DOHH2 (cell line): ENCODE data around the gene APEH.

Experiments
- H3F3A ChIP-seq: fragments of 200-600 bp; sonication (generic), shearing (Covaris generic); 2 replicates; pipeline ENCODE4 v1.6.0; 2016; ENCODE audit warnings: antibody characterized with exemption, mild to moderate bottlenecking; ENCODE audit not compliant: control insufficient read depth, insufficient read depth
- H3K27ac ChIP-seq: fragments of 200-600 bp; sonication (generic); 2 replicates; pipeline ENCODE4 v1.5.1; 2014; ENCODE audit warnings: low read depth, mild to moderate bottlenecking, low read length, moderate library complexity
- H3K27me3 ChIP-seq: fragments of 200-600 bp; sonication (generic); 2 replicates; pipeline ENCODE4 v1.6.1; 2014; ENCODE audit warnings: mild to moderate bottlenecking, low read length, mixed read lengths; ENCODE audit not compliant: control insufficient read depth
- H3K36me3 ChIP-seq: fragments of 200-600 bp; sonication (generic); 2 replicates; pipeline ENCODE4 v1.6.1; 2014; ENCODE audit warnings: mild to moderate bottlenecking, low read length, moderate library complexity, mixed read lengths; ENCODE audit not compliant: control insufficient read depth
- H3K4me1 ChIP-seq: fragments of 200-600 bp; sonication (generic); 2 replicates; pipeline ENCODE4 v1.6.1; 2014; ENCODE audit warnings: mild to moderate bottlenecking, low read length, mixed read lengths; ENCODE audit not compliant: control insufficient read depth
- H3K4me2 ChIP-seq: fragments of 200-600 bp; sonication (generic); 2 replicates; pipeline ENCODE4 v1.6.0; 2014; ENCODE audit warnings: mild to moderate bottlenecking, low read length, moderate library complexity
- H3K4me3 ChIP-seq: fragments of 200-600 bp; sonication (generic); 2 replicates; pipeline ENCODE4 v1.5.1; 2014; ENCODE audit warnings: mild to moderate bottlenecking, low read length, mixed read lengths
- H3K79me2 ChIP-seq: fragments of 200-600 bp; sonication (generic); 2 replicates; pipeline ENCODE4 v1.6.1; 2014; ENCODE audit warnings: mild to moderate bottlenecking, low read length, mixed read lengths; ENCODE audit not compliant: control insufficient read depth
- H3K9me2 ChIP-seq: fragments of 200-600 bp; sonication (generic); replicated peaks from 2 replicates; pipeline ENCODE4 v1.6.1; 2014; ENCODE audit warnings: mild to moderate bottlenecking, low read length, mixed read lengths; ENCODE audit not compliant: control insufficient read depth
- H3K9me3 ChIP-seq: fragments of 200-600 bp; sonication (generic); 2 replicates; pipeline ENCODE4 v1.6.1; 2014; ENCODE audit warnings: antibody characterized with exemption, low read length, mixed read lengths; ENCODE audit not compliant: control insufficient read depth, insufficient read depth
- H4K20me1 ChIP-seq: fragments of 200-600 bp; sonication (generic); 2 replicates; pipeline ENCODE4 v1.6.0; 2014; ENCODE audit warnings: low read depth, mild to moderate bottlenecking, antibody characterized with exemption, low read length, moderate library complexity; ENCODE audit not compliant: control insufficient read depth, insufficient read depth
- CTCF ChIP-seq: fragments of 200-600 bp; sonication (generic); IDR thresholded peaks from one replicate; pipeline ENCODE4 v1.5.1; 2014; ENCODE audit warnings: antibody characterized with exemption, mild to moderate bottlenecking, low read depth, low read length; ENCODE audit not compliant: poor library complexity, severe bottlenecking
- EZH2phosphoT487 ChIP-seq: fragments of 200-600 bp; sonication (generic); IDR thresholded peaks from 2 replicates; pipeline ENCODE4 v1.6.1; 2017; ENCODE audit warnings: borderline replicate concordance, mild to moderate bottlenecking, antibody characterized with exemption, low read length, moderate library complexity, mixed read lengths

The APEH gene

GRCh38 chr3:49653621-49654020 is 20.5 kb upstream of the APEH start:
- no peak overlapping the region for H3K4me2 ChIP-seq
- H3K4me1 ChIP-seq: peaks cover 12% of the 10 kb centered on the region
- H3K9me3 ChIP-seq: no peaks in the 10 kb centered on the region

GRCh38 chr3:49654176-49654825 is 19.9 kb upstream of the APEH start:
- Histone ChIP-seq H3K36me3 (no peaks in the 10 kb centered on the region), H3K4me2 (no peak overlapping the region), H3K27ac (no peak overlapping the region), H3K4me3 (no peak overlapping the region), H3K9me3 (no peaks in the 10 kb centered on the region), H3K79me2 (no peaks in the 10 kb centered on the region), H3F3A (no peaks in the 10 kb centered on the region), H3K9me2 (no peaks in the 10 kb centered on the region), H3K27me3 (no peaks in the 10 kb centered on the region), H3K4me1 (peaks cover 12% of the 10 kb centered on the region), H4K20me1 (no peaks in the 10 kb centered on the region)
- TF ChIP-seq CTCF (no peak), EZH2phosphoT487 (no peak)

More at GRCh38 chr3:49653621-49654020, 20.5 kb upstream of the APEH start:
- Histone ChIP-seq H3K4me3 (no peak overlapping the region), H3K27ac (no peak overlapping the region), H3K9me2 (no peaks in the 10 kb centered on the region), H3K27me3 (no peaks in the 10 kb centered on the region), H3F3A (no peaks in the 10 kb centered on the region), H3K36me3 (no peaks in the 10 kb centered on the region), H3K79me2 (no peaks in the 10 kb centered on the region), H4K20me1 (no peaks in the 10 kb centered on the region)
- TF ChIP-seq EZH2phosphoT487 (no peak), CTCF (no peak)

GRCh38 chr3:49654955-49655556 is 19.1 kb upstream of the APEH start:
- Histone ChIP-seq H3F3A (no peaks in the 10 kb centered on the region), H4K20me1 (no peaks in the 10 kb centered on the region), H3K79me2 (no peaks in the 10 kb centered on the region), H3K4me3 (no peak overlapping the region), H3K4me1 (peaks cover 12% of the 10 kb centered on the region), H3K9me2 (no peaks in the 10 kb centered on the region), H3K27ac (no peak overlapping the region), H3K9me3 (no peaks in the 10 kb centered on the region), H3K27me3 (no peaks in the 10 kb centered on the region), H3K36me3 (no peaks in the 10 kb centered on the region), H3K4me2 (no peak overlapping the region)
- TF ChIP-seq CTCF (no peak), EZH2phosphoT487 (no peak)
